GM21360 (cell line): ENCODE data around the gene MMS22L.

ENCODE experiments used
- ATAC-seq: cut with Tn5 transposase; IDR thresholded peaks from one replicate; pipeline ENCODE4 v1.9.1; 2021; ENCODE audit warnings: mild to moderate bottlenecking, moderate library complexity; ENCODE audit not compliant: unreplicated experiment

MMS22L gene

GRCh38 chr6:97095311-97095850, 187.6 kb downstream of the MMS22L start:
- no peak for ATAC-seq

GRCh38 chr6:97094376-97094775, 188.6 kb downstream of the MMS22L start:
- ATAC-seq = no peak

- no peak for ATAC-seq
Measured at GRCh38 chr6:97092673-97093305, 190.2 kb downstream of the MMS22L start.
